Body of pancreas (tissue), 4 donors: ENCODE measurements around the gene ZNF595. TPM values are rescaled to one million over a fixed set of nuclear protein-coding genes. Genes with fewer than 3 reads are reported as not detected.
A peak's percentile ranks its signal among the peaks of the same experiment; 100 is the strongest.
"Not testable (repeated sequence)": the region's sequence is repeated elsewhere in the genome, so short reads cannot be mapped to it uniquely, and the experiment has no call there.

Source experiments
- ATAC-seq: fragments of 150-250 bp; one replicate; pipeline ENCODE4 v1.9.1; 2016
- DNase-seq, 4 donors: peaks; one replicate each; pipeline ENCODE4 v3.0.0-alpha.2; 2019
- H3K27ac ChIP-seq, 4 donors: fragments of 200-600 bp; sonication (generic); 1 replicate in 3 of 4; 2 replicates in 1 of 4; pipeline versions ENCODE4 v1.5.1 to v1.6.1; 2016 to 2019; ENCODE audit warnings: mild to moderate bottlenecking in 1 of 4, mixed read lengths in 1 of 4, moderate library complexity in 1 of 4
- H3K27me3 ChIP-seq, 2 donors: fragments of 200-600 bp; sonication (generic); one replicate each; pipeline ENCODE4 v1.6.0; 2016; ENCODE audit warnings: mild to moderate bottlenecking in 1 of 2
- H3K36me3 ChIP-seq, 2 donors: fragments of 200-600 bp; sonication (generic); replicated peaks in 1 of 2; 2 replicates each; pipeline ENCODE4 v1.5.1; 2016; ENCODE audit warnings: low read depth in 2 of 2; ENCODE audit not compliant: insufficient read depth in 1 of 2
- H3K4me1 ChIP-seq: fragments of 200-600 bp; sonication (generic); one replicate; pipeline ENCODE4 v1.6.0; 2016
- H3K4me3 ChIP-seq, 2 donors: fragments of 200-600 bp; sonication (generic); 1 replicate in 1 of 2; 2 replicates in 1 of 2; pipeline ENCODE4 v1.5.1; 2016 to 2019
- H3K9me3 ChIP-seq, 3 donors: fragments of 200-600 bp; sonication (generic); 1 replicate in 2 of 3; 2 replicates in 1 of 3; pipeline ENCODE4 v1.5.1; 2016
- CTCF ChIP-seq, 7 experiments: fragments of 450-650 bp in 4 of 7; fragments of 200-600 bp in 3 of 7; sonication (generic) in 3 of 7; IDR thresholded peaks; one replicate each; pipeline ENCODE4 v1.5.1; 2016 to 2019; ENCODE audit warnings: antibody characterized with exemption in 7 of 7
- WGBS, 2 donors: methylation state at CpG; one replicate each; pipeline ENCODE4 v1.1.5; 2017; 5-methylcytosine and 5-hydroxymethylcytosine counted together
- intact Hi-C: fragments of 100-400 bp; cut with DNase I; formaldehyde crosslinking; loops from one replicate; pipeline ENCODE4 v1.15.1; 2023
- total RNA-seq, 2 donors: library from RNA; depleted of rRNA; stranded (reverse); fragments of >200 nt; gene quantifications; one replicate each; pipeline ENCODE4 v1.1.0, GENCODE V29; 2016

Gene ZNF595
- total RNA-seq, 2 donors from 2014 or later, result 21.4 to 27.2 TPM

GRCh38 chr4:28767-29542 is 24.2 kb upstream of the ZNF595 start:
- TF ChIP-seq CTCF (IDR thresholded peaks at IDR 0.05), result peak in 2 of 7 experiments; percentile 40 to 45
- H3K4me1 ChIP-seq, H3K4me3 ChIP-seq, H3K36me3 ChIP-seq, intact Hi-C loops, H3K27ac ChIP-seq, H3K9me3 ChIP-seq, H3K27me3 ChIP-seq: not testable (repeated sequence)
- 13 to 22% methylated on average over 1 of the region's 3 CpGs for WGBS, 2 donors
- ATAC-seq, result peak; percentile 48
- DNase-seq, result peak; percentile 50 to 70 (median 64)

- DNase-seq, H3K4me3 ChIP-seq, H3K27ac ChIP-seq, H3K9me3 ChIP-seq, H3K36me3 ChIP-seq, ATAC-seq, H3K27me3 ChIP-seq, intact Hi-C loops, H3K4me1 ChIP-seq: not testable (repeated sequence)
- WGBS, 2 donors, result 57% methylated on average over 1 of the region's 6 CpGs; no CpG with 5 or more reads in 1 of the 2 donors
Observed at GRCh38 chr4:33314-33713, 19.8 kb upstream of the ZNF595 start.

- H3K9me3 ChIP-seq, H3K4me1 ChIP-seq, DNase-seq, H3K36me3 ChIP-seq, H3K4me3 ChIP-seq, H3K27me3 ChIP-seq, H3K27ac ChIP-seq, ATAC-seq, intact Hi-C loops: not testable (repeated sequence)
- 66% methylated on average over 3 to 5 of the region's 6 CpGs for WGBS, 2 donors
Observed at GRCh38 chr4:36559-37415, 16.3 kb upstream of the ZNF595 start.

- H3K27ac ChIP-seq, H3K4me1 ChIP-seq, H3K4me3 ChIP-seq, H3K36me3 ChIP-seq, intact Hi-C loops, H3K27me3 ChIP-seq, ATAC-seq, DNase-seq, H3K9me3 ChIP-seq: not testable (repeated sequence)
Observed at GRCh38 chr4:38202-38601, 14.9 kb upstream of the ZNF595 start.

- H3K9me3 ChIP-seq, H3K36me3 ChIP-seq, H3K27ac ChIP-seq, H3K4me3 ChIP-seq, ATAC-seq, intact Hi-C loops, H3K27me3 ChIP-seq, DNase-seq, H3K4me1 ChIP-seq: not testable (repeated sequence)
Observed at GRCh38 chr4:43375-43774, 9.7 kb upstream of the ZNF595 start.

- ATAC-seq, intact Hi-C loops, H3K27me3 ChIP-seq, H3K4me3 ChIP-seq, H3K4me1 ChIP-seq, H3K27ac ChIP-seq, H3K36me3 ChIP-seq, H3K9me3 ChIP-seq, DNase-seq: not testable (repeated sequence)
- 54 to 61% methylated on average over 4 of the region's 4 CpGs for WGBS, 2 donors
Observed at GRCh38 chr4:51253-51652, 1.9 kb upstream of the ZNF595 start.

- intact Hi-C loops, DNase-seq, H3K4me1 ChIP-seq, H3K27me3 ChIP-seq, H3K36me3 ChIP-seq, H3K4me3 ChIP-seq, ATAC-seq, H3K27ac ChIP-seq, H3K9me3 ChIP-seq: not testable (repeated sequence)
- 36 to 45% methylated on average over 2 to 5 of the region's 9 CpGs for WGBS, 2 donors
Observed at GRCh38 chr4:51655-52277, 1.4 kb upstream of the ZNF595 start.

GRCh38 chr4:53521-53920 is 400 bp downstream of the ZNF595 start:
- H3K36me3 ChIP-seq, DNase-seq, H3K4me3 ChIP-seq, intact Hi-C loops, H3K9me3 ChIP-seq, H3K4me1 ChIP-seq, H3K27me3 ChIP-seq: not testable (repeated sequence)
- H3K27ac ChIP-seq, result peak overlapping the region in 2 of 4 donors; percentile 65 to 72
- ATAC-seq, result peak; percentile 34
- no CpG with 5 or more reads among the region's 41 CpGs for WGBS, 2 donors

- H3K4me3 ChIP-seq, DNase-seq, H3K4me1 ChIP-seq, H3K36me3 ChIP-seq, ATAC-seq, intact Hi-C loops, H3K27ac ChIP-seq, H3K27me3 ChIP-seq: not testable (repeated sequence)
- H3K9me3 ChIP-seq, result peaks cover 0 to 11% (median 0%) of the 10 kb centered on the region in 3 donors
Observed at GRCh38 chr4:64733-65132, 11.6 kb downstream of the ZNF595 start.
